HepG2 (cell line): ENCODE data around the gene NPHS1. TPM values are rescaled to one million over a fixed set of nuclear protein-coding genes. Genes with fewer than 3 reads are reported as not detected.

Experiments
- ARNTL ChIP-seq: sonication (generic); formaldehyde crosslinking; IDR thresholded peaks from 2 replicates; pipeline ENCODE4 v1.4.0; 2020; ENCODE audit warnings: mild to moderate bottlenecking, missing genetic modification reagents
- GMEB1 ChIP-seq: sonication (generic); formaldehyde crosslinking; IDR thresholded peaks from 2 replicates; pipeline ENCODE4 v1.5.1; 2020; ENCODE audit warnings: missing genetic modification reagents, mild to moderate bottlenecking, borderline replicate concordance
- HES4 ChIP-seq: sonication (generic); formaldehyde crosslinking; IDR thresholded peaks from 2 replicates; pipeline ENCODE4 v1.9.0; 2021; ENCODE audit warnings: mild to moderate bottlenecking, missing genetic modification reagents, borderline replicate concordance
- HMGXB3 ChIP-seq: sonication (generic); formaldehyde crosslinking; IDR thresholded peaks from 2 replicates; pipeline ENCODE4 v1.4.0; 2020; ENCODE audit warnings: missing genetic modification reagents, borderline replicate concordance
- HNF4A ChIP-seq: sonication (generic); formaldehyde crosslinking; IDR thresholded peaks from 2 replicates; pipeline ENCODE4 v1.4.0; 2020; ENCODE audit warnings: missing genetic modification reagents
- KAT8 ChIP-seq: IDR thresholded peaks from 2 replicates; pipeline ENCODE4 v1.6.1; 2016; ENCODE audit warnings: missing genetic modification reagents, missing compliant biosample characterization
- KLF15 ChIP-seq: sonication (generic); formaldehyde crosslinking; IDR thresholded peaks from 2 replicates; pipeline ENCODE4 v1.8.1; 2023; ENCODE audit warnings: borderline replicate concordance, mild to moderate bottlenecking, inconsistent platforms, missing genetic modification reagents, mixed read lengths
- MZF1 ChIP-seq: sonication (generic); formaldehyde crosslinking; IDR thresholded peaks from 2 replicates; pipeline ENCODE4 v1.8.1; 2023; ENCODE audit warnings: mild to moderate bottlenecking, missing genetic modification reagents, borderline replicate concordance
- NRL ChIP-seq: sonication (generic); formaldehyde crosslinking; IDR thresholded peaks from 2 replicates; pipeline ENCODE4 v1.5.0; 2020; ENCODE audit warnings: missing genetic modification reagents, mild to moderate bottlenecking, moderate library complexity, borderline replicate concordance
- RAD51 ChIP-seq: fragments of 450-650 bp; IDR thresholded peaks from 2 replicates; pipeline ENCODE4 v1.6.1; 2016; ENCODE audit warnings: borderline replicate concordance
- RFXAP ChIP-seq: sonication (generic); formaldehyde crosslinking; IDR thresholded peaks from 2 replicates; pipeline ENCODE4 v1.4.0; 2020; ENCODE audit warnings: missing genetic modification reagents, borderline replicate concordance
- SP140L ChIP-seq: sonication (generic); formaldehyde crosslinking; IDR thresholded peaks from 2 replicates; pipeline ENCODE4 v1.4.0; 2020; ENCODE audit warnings: missing genetic modification reagents, borderline replicate concordance
- TFDP1 ChIP-seq: IDR thresholded peaks from 2 replicates; pipeline ENCODE4 v1.6.1; 2016; ENCODE audit warnings: missing compliant biosample characterization, missing genetic modification reagents, borderline replicate concordance
- ZFX ChIP-seq: sonication (generic); formaldehyde crosslinking; IDR thresholded peaks from 2 replicates; pipeline ENCODE4 v1.4.0; 2020; ENCODE audit warnings: mild to moderate bottlenecking, low read depth, missing genetic modification reagents, moderate library complexity
- ZNF10 ChIP-seq: sonication (generic); formaldehyde crosslinking; IDR thresholded peaks from 2 replicates; pipeline ENCODE4 v1.4.0; 2020; ENCODE audit warnings: mild to moderate bottlenecking, low read depth, missing genetic modification reagents, borderline replicate concordance
- ZNF468 ChIP-seq: sonication (generic); formaldehyde crosslinking; IDR thresholded peaks from 2 replicates; pipeline ENCODE4 v1.8.0; 2022; ENCODE audit warnings: mild to moderate bottlenecking, moderate library complexity, missing genetic modification reagents
- ZNF589 ChIP-seq: sonication (generic); formaldehyde crosslinking; conservative IDR thresholded peaks from 2 replicates; pipeline ENCODE4 v1.8.0; 2022; ENCODE audit warnings: mild to moderate bottlenecking, moderate library complexity, missing genetic modification reagents
- ZNF607 ChIP-seq: sonication (generic); formaldehyde crosslinking; IDR thresholded peaks from 2 replicates; pipeline ENCODE4 v1.5.1; 2020; ENCODE audit warnings: missing genetic modification reagents, mild to moderate bottlenecking, borderline replicate concordance
- ZNF737 ChIP-seq: sonication (generic); formaldehyde crosslinking; IDR thresholded peaks from 2 replicates; pipeline ENCODE4 v1.5.0; 2020; ENCODE audit warnings: missing genetic modification reagents, mild to moderate bottlenecking, borderline replicate concordance
- ZUFSP ChIP-seq: sonication (generic); formaldehyde crosslinking; IDR thresholded peaks from 2 replicates; pipeline ENCODE4 v1.9.0; 2021; ENCODE audit warnings: missing genetic modification reagents, mild to moderate bottlenecking, borderline replicate concordance
- polyA plus RNA-seq, 8 experiments: library from polyadenylated mRNA; depleted of rRNA in 3 of 8; stranded (reverse) in 7 of 8; unstranded in 1 of 8; fragments of >200 nt; fragmentation: Illumina TruSeq in 4 of 8; extraction: Trizol in 4 of 8; gene quantifications; 2 replicates each; pipeline versions ENCODE4 v1.2.1 to v1.2.3, GENCODE V29; 2011 to 2016; ENCODE audit warnings: low read depth in 4 of 8, missing spikeins in 1 of 8, mixed read lengths in 1 of 8; ENCODE audit not compliant: insufficient read depth in 1 of 8
- total RNA-seq, 5 experiments: library from RNA; depleted of rRNA; stranded (reverse); fragments of >200 nt; fragmentation: Illumina TruSeq; extraction: Trizol; gene quantifications; 2 replicates each; pipeline ENCODE4 v1.2.3, GENCODE V29; 2016; ENCODE audit warnings: low read depth in 1 of 5

NPHS1 gene
- total and polyA plus RNA-seq, 2 of the 13 experiments (the other 11 are each of a cell fraction or from before 2014, with no cell fraction given) = not detected

- TF ChIP-seq HMGXB3 (CRISPR knock-in tag) = no peak
- TF ChIP-seq RAD51 = no peak
- TF ChIP-seq NRL = 0 out of 2 replicates have a peak, but pooled peaks have one; percentile 28
- TF ChIP-seq HES4 (CRISPR knock-in tag) = no peak
- TF ChIP-seq ARNTL (CRISPR knock-in tag) = no peak
- TF ChIP-seq ZNF607 (CRISPR knock-in tag) = no peak
- TF ChIP-seq MZF1 (CRISPR knock-in tag) = no peak
- TF ChIP-seq ZNF589 (CRISPR knock-in tag) = no peak
- no peak for TF ChIP-seq RFXAP
- no peak; the same call in 1 of the 2 replicates for TF ChIP-seq HNF4A
- TF ChIP-seq ZNF10 (CRISPR knock-in tag) = no peak
- no peak for TF ChIP-seq ZNF737
- no peak for TF ChIP-seq KAT8
- TF ChIP-seq ZNF468 = no peak
- TF ChIP-seq SP140L = no peak
- TF ChIP-seq ZUFSP (CRISPR knock-in tag) = no peak
- peak; percentile 38; the same call in 1 of the 2 replicates for TF ChIP-seq ZFX (CRISPR knock-in tag)
- TF ChIP-seq KLF15 (CRISPR knock-in tag) = peak; percentile 71; the same call in 1 of the 2 replicates
- TF ChIP-seq TFDP1 (CRISPR knock-in tag) = no peak
- TF ChIP-seq GMEB1 = no peak
Observed at GRCh38 chr19:35860818-35861639, 8.7 kb upstream of the NPHS1 start (continued).
